ENCODE measurements around the gene RELT. TPM values are rescaled to one million over a fixed set of nuclear protein-coding genes. Genes with fewer than 3 reads are reported as not detected.

The RELT gene, protein sequence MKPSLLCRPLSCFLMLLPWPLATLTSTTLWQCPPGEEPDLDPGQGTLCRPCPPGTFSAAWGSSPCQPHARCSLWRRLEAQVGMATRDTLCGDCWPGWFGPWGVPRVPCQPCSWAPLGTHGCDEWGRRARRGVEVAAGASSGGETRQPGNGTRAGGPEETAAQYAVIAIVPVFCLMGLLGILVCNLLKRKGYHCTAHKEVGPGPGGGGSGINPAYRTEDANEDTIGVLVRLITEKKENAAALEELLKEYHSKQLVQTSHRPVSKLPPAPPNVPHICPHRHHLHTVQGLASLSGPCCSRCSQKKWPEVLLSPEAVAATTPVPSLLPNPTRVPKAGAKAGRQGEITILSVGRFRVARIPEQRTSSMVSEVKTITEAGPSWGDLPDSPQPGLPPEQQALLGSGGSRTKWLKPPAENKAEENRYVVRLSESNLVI
- total RNA-seq (2014; rRNA removed; shearing (Covaris generic)), result 2.3 and 3.1 TPM in 2 replicates
- 18.0 and 22.0 TPM in 2 replicates for polyA plus RNA-seq (2014; cell fraction: nucleus; rRNA removed)

- DNase-seq (ENCODE audit: extremely low read depth, low read depth), result peak; percentile 83
Measured at GRCh38 chr11:73376160-73376802, at the start of gene RELT. Gene RELT (plus strand): TSS chr11:73376399. CDS start chr11:73389137, 12,738 bp downstream.

DNA sequence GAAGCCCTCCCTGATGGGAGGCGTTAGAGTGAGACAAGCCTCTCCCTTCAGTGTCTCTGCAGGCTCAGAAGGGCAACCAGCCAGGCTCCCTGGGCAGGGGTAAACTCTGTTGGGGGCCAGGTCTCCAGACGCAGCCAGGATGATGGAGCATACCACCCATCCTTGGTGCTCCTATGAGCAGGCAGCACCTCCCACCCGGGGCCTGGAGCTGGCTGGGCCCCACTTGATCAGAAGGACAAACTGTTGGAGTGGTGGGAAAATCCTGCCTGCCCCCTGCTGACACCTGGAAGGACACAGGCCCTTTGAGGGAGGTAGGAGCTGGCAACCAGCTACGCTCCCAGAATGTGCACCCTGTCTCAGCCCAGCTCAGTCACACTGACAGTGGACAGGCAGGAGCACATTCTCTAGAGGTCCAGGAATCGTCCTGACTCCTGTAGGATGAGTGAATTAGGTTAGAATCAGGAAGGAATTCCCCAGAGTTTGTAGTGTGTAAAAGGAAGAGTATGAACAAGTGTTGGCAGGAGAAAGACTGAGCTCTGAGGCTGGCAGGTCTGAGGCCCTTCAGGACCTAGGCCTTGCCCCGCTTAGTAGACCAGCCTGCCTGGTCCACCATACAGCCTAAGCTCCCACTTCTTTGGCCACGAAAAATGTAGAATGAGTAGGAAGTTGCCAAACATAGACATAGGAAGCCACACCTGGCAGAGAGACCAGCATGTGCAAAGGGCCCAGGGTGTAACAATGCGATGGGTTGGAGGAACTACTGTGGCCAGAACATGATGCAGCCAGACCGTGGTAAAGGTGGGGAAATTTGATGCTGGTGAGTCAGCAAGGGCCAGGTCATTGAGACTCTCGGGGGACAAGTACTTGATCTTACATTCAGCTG lies 49.0 kb upstream of the RELT start:
- no peak for DNase-seq (ENCODE audit: extremely low read depth, low read depth)

DNA sequence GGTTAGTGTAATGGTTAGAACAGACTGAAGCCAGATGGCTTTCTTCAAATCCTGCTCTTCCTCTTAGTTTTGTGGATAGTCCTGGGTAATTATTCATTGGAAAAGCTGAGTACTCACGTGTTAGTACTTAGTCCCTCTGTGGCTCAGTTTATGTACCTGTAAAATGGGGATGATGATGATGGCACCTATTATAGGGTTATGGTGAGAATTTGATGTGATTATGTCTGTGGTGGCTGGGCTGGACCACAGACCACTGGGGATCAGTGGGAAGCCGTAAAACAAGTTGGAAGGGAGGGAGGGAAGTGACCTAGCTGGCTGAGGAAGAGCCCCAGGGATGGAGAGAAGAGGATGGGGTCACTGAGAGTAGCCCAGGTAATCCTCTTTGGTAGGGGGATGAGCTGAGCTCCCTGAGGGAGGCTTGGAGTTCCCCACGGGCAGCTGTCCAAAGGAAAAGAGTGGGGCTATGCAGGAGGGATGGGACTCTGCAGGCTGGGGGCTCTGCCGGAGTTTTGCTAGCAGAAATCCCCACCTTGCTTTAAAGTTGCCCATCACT lies 48.3 kb upstream of the RELT start:
- DNase-seq (ENCODE audit: extremely low read depth, low read depth), result no peak

DNA sequence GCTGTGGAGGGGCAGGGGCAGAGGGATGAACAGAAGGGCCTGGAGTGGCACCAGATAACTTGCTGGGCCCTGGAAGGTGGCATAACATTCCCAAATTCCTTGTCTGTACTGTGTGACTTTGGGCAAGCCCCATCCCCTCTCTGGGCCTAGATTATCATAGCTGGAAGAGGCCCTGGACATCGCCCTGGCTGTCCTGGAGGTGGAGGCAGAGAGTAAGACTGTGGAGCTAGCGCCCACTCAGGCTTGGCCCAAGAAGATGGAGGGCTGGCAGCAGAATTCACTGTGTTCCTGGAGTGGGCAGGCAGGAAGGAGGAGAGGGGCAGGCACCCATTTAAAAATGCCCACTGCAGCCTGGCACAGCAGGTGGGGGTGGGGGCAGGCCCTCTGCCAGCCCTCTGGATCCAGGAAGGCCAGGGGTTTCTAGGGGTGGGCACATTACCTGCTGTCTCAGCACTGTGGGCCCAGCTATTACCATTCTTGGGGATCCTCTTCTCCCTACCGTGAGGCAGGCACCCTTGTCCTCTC lies 45.6 kb upstream of the RELT start:
- DNase-seq (ENCODE audit: extremely low read depth, low read depth), result no peak

DNA sequence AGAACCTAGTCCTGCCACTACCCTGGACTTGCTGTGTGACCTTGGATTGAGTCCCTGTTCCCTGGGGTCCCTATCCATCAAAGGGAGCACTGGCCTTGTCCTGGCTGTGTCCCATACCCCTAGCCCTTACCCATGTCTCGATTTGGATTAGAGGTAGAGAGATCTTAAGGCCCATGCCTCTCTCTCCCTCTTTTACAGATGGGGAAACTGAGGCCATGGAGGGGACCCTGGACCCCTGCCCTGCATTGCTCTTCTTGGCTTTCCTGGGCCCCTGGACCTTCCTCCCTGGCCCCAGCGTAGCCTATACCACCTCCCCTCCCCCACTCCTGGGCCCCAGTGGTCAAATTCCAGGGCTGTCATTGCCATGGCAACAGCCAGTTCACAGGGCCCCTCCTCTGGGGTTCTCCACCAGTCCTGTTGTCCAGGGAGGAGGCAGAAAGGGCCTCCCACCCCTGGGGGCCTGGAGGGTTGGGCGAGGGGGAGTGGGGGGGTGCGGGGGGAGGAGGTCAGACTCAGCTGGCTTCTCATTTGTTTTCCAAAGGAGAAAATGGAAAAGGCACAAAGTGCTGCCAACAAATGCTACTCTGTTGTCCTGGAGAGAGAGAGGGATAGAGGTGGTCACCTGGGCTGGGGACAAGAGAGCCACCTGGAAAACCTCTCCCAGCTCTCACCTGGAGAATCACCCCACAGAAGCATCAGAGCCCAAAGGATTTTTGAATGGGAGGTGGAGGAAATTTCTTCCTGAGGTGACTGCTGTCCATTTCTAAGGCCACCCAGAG lies 44.9 kb upstream of the RELT start:
- no peak for DNase-seq (ENCODE audit: extremely low read depth, low read depth)

DNA sequence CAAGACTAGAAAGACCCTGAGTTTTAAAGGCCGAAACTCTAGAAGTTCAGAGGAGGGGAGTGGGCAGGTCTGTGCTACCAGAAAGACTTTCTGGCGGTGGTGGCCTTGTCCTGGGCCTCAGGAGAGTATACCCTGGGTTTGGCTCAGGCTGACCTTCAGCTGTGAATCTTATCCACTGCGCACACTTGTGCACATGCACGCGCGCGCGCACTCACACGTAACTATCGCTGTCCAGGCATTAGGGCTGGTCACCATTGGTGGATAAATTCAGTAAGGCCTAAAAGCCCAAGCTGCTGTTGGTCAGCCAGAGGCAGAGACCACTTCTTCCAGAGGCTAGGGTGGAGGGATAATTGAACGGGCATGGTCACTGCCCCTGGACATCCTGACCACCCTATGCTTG lies 43.0 kb upstream of the RELT start:
- no peak for DNase-seq (ENCODE audit: extremely low read depth, low read depth)

DNA sequence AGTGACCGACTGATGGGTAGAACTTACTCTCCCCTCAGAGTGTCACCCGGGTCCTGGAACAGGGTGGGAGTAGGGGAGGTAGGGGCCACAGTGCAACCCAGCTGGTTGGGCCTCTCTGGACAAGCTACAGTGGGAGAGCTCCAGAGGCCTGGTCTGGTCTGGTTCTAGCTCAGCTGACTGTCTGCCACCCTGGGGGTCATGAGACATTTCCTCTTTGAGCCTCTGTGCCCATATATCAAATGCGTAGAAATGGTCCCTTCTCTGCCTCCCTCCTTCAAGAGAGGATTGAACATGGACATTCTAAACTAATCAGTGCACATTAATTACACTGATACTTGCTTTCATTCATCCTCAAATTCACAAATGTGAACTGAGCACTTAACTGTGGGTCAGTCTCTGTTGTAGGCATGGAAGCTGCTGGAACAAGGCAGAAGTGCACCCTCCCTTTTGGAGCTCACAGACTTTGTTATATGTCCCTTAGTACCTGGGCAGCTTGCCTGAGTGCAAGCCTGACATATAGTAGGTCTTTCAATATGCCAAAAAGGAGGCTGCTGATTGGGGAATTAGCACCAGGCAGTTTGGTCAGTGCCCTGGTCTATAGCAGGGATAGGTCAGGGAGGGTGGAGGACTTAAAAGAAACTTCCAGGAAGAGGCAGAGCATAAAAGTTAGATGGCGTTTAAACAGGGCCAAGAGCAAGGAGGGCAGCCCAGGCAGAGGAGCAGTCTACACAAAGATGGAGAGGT lies 42.4 kb upstream of the RELT start:
- DNase-seq (ENCODE audit: extremely low read depth, low read depth), result no peak

DNA sequence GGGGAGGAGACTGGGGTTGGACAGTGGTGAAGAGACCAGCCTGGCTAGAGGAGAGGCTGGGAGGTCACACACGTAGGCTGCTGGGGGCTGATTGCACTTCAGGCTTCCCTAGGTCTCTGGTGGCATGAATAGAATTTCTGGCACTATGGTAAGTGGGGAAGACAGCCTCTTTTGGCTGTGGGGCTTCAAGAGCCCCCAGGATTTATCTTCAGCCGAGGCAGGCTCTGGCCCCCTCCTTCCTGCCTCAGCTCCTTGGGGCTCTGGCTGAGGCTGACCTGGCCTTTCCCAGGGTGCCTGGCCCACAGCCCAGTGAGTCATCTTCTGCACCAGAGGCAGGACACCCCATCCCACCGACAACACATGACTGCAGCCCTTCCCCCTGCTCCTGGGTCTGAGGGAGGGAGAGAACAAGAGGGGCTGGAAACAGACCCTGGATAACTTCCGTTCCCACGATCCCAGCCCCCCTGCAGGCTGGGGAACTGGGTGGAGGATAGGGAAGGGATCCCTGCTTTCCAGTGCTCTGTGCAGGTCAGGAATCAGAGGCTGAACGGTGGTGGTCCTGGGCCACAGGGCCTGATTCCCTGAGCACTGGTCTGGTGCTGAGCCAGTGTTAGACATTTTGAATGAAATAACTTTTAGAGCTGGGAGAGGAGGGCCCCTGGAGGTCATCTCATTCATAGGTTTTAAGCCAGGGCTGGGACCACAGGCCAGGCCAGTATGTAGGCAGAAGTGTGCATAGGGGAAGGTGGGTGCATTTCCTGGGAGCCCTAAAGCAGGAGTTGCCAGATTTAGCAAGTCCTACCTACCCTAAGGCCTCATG lies 41.6 kb upstream of the RELT start:
- DNase-seq (ENCODE audit: extremely low read depth, low read depth), result no peak

DNA sequence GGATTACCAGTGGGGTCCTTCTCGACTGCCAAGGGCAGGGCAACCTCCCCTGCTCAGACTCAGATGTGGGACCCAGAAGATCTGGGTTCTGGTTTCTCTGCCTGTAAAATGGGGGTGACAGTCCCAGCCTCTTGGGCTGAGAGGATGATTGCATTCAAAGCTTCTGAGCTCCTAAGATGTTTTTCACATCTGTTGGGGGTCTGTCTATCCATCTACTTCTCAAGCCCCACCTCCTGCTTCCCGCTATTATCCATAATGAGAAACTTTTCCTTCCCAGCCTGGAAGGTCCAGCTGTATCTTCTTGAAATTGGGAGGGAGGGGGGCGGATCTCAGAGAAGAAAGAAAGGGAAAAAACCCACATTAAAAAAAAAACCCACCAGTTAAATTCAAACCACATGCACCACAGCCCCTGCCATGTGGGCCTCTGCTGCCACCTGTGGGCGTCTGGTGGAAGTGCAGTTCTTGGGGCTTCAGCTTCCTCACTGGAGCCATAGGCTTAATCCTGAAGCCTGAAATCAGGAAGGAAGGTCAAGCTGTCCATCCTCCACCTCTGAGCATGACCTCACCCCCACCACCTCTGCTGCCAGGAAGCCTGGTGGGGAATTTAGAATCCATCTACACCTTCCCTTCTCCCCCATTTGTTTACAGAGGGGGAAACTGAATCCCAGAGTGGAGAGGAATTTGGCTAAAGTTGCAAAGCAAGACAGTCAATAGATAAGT lies 40.8 kb upstream of the RELT start:
- peak; percentile 55 for DNase-seq (ENCODE audit: extremely low read depth, low read depth)

DNA sequence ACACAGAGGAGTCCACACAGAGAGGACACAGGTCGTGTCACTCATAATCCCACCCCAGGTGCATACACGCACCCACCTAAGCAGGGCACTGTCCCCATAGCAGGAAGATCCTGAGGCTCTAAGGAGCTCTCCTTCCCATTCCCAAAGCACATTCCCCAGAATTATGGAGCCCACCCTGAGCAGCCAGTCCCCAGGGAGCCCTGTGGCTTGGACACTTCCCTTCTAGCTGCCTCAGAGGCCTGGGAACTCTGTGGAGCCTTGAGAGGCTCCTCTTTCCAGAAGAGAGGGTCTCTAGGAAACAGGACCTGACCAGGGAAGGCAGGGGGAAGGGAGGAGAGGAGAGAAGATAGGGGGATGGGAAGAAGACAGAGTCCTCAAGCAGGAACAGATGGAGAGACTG lies 38.4 kb upstream of the RELT start:
- DNase-seq (ENCODE audit: extremely low read depth, low read depth), result no peak

- no peak for DNase-seq (ENCODE audit: extremely low read depth, low read depth)
Measured at GRCh38 chr11:73338279-73338678, 37.9 kb upstream of the RELT start.

DNA sequence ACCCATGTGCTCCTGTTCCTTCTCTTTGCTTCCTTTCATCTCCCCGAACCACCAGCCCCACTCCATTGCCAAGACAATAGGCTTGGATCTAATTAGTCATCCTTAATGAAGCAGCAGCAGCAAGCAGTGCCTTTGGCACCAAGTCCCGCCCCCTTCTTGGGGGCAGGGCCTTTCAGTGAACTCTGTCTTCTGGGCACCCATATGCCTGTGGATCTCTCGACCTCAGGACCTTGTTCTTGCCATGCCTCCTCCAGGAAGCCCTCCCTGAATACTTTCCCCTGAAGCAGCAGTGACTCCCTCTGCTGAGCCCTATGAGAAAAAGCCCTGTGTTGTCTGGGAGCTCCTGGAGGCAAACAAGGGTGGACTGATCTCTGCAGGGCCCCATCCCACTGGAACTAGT lies 36.0 kb upstream of the RELT start:
- no peak for DNase-seq (ENCODE audit: extremely low read depth, low read depth)

GRCh38 chr11:73342633-73343032 lies 33.6 kb upstream of the RELT start:
- no peak for DNase-seq (ENCODE audit: extremely low read depth, low read depth)

DNA sequence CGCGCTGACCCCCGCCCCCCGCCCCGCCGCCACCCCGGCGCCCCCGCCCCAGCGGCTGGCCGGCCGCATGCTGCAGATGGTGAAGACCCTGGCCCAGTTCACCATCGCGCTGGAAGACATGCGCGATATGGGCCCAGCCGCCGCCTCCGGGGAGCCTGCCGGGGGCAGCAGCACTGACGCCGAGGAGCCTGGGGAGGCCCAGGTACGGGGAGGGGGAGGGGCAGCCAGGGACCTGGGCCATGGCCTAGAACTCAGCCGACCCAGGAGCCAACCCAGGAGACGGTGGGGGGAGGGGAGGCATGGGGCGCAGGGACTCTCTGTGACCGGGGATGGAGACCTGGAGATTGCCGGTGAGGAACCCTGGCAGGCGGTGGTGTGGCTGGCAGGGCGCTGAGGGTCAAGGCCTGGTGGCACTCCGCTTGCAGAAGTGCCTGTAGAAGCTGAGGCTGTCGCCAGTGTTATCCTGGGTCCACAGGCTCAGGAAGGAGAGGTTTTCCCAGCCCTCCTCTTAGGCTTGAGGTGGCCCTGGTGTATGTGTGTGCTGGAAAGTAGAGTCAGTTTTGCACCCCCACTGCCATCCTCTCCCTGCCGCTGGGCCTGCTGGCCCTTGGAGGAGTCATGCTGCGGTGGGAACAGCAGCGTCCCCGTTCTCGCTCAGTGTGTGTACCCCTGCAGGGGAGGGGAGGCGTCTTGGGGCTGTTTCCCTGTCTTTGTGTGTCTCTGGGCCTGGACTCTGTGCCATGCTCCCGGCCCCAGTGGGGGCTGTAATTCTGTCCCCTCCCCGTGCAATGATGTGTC lies 32.9 kb upstream of the RELT start:
- no peak for DNase-seq (ENCODE audit: extremely low read depth, low read depth)

DNA sequence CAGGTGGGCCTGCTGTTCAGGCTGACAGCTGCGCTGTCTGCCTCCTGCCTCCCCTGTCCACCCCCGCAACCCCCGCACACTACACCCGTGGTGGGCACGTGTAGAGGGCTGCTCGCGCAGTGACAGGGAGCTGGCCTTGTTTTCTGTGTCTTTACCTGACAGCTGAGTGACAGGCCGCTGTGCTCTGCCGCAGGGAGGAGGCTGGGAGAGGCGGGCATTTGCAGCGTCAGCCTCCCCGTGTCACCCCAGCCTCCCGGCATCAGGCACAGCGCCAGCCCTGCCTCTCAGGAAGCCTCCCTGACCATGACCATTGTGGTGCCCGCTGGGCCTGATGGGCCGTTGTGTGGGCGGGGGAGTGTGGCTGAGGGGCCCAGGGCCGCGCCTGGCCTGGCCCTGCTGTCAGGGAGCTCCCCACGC lies 32.0 kb upstream of the RELT start:
- no peak for DNase-seq (ENCODE audit: extremely low read depth, low read depth)

GRCh38 chr11:73345481-73346160 lies 30.6 kb upstream of the RELT start:
- no peak for DNase-seq (ENCODE audit: extremely low read depth, low read depth)

Measured in NCI-H460 (cell line).